Activated effector memory CD4-positive, alpha-beta T cell treated with anti-CD3 and anti-CD28 coated beads, Interleukin-2, amount 50 U/mL, for 16 hours (primary cell): ENCODE data around the gene MTUS2.
"Not testable (repeated sequence)": the region's sequence is repeated elsewhere in the genome, so short reads cannot be mapped to it uniquely, and the experiment has no call there.

Source experiments
- DNase-seq: peaks from one replicate; pipeline ENCODE4 v3.0.0-alpha.2; 2020

Gene MTUS2

GRCh38 chr13:29175250-29175873 is 355.2 kb downstream of the MTUS2 start:
- DNase-seq, result no peak

- no peak for DNase-seq
Observed at GRCh38 chr13:29180055-29180454, 359.9 kb downstream of the MTUS2 start.

GRCh38 chr13:29182216-29182615 is 362.1 kb downstream of the MTUS2 start:
- DNase-seq, result no peak

- DNase-seq, result no peak
Observed at GRCh38 chr13:29185926-29186325, 365.8 kb downstream of the MTUS2 start.

- DNase-seq, result no peak
Observed at GRCh38 chr13:29187584-29187983, 367.4 kb downstream of the MTUS2 start.

GRCh38 chr13:29190298-29190697 is 370.2 kb downstream of the MTUS2 start:
- DNase-seq, result no peak

- no peak for DNase-seq
Observed at GRCh38 chr13:29193083-29193482, 372.9 kb downstream of the MTUS2 start.

- no peak for DNase-seq
Observed at GRCh38 chr13:29195456-29195855, 375.3 kb downstream of the MTUS2 start.

- DNase-seq, result no peak
Observed at GRCh38 chr13:29196409-29197074, 376.4 kb downstream of the MTUS2 start.

GRCh38 chr13:29202753-29203152 is 382.6 kb downstream of the MTUS2 start:
- DNase-seq, result not testable (repeated sequence)

GRCh38 chr13:29204651-29205050 is 384.5 kb downstream of the MTUS2 start:
- no peak for DNase-seq

GRCh38 chr13:29210676-29211075 is 390.5 kb downstream of the MTUS2 start:
- DNase-seq, result no peak

- DNase-seq, result not testable (repeated sequence)
Observed at GRCh38 chr13:29211162-29211561, 391.0 kb downstream of the MTUS2 start.

GRCh38 chr13:29222458-29222857 is 402.3 kb downstream of the MTUS2 start:
- no peak for DNase-seq

GRCh38 chr13:29224206-29224605 is 404.1 kb downstream of the MTUS2 start:
- no peak for DNase-seq

GRCh38 chr13:29227576-29227975 is 407.4 kb downstream of the MTUS2 start:
- no peak for DNase-seq

- no peak for DNase-seq
Observed at GRCh38 chr13:29230299-29230845, 410.2 kb downstream of the MTUS2 start.

- DNase-seq, result no peak
Observed at GRCh38 chr13:29239653-29240525, 419.8 kb downstream of the MTUS2 start.

- DNase-seq, result no peak
Observed at GRCh38 chr13:29254626-29255370, 434.7 kb downstream of the MTUS2 start.

GRCh38 chr13:29255567-29255966 is 435.4 kb downstream of the MTUS2 start:
- no peak for DNase-seq

- DNase-seq, result no peak
Observed at GRCh38 chr13:29260684-29261083, 440.5 kb downstream of the MTUS2 start.

- DNase-seq, result no peak
Observed at GRCh38 chr13:29266261-29266660, 446.1 kb downstream of the MTUS2 start.
